SK-N-SH (cell line): Measurements from ENCODE around the gene PCBP4.

Experiments used
- EP300 ChIP-seq, 2 experiments: IDR thresholded peaks; 2 replicates each; pipeline versions ENCODE4 v1.4.0 to v1.6.1; 2012; ENCODE audit warnings: borderline replicate concordance in 1 of 2, low read depth in 1 of 2, low read length in 1 of 2
- EZH2phosphoT487 ChIP-seq: fragments of 200-600 bp; sonication (generic); IDR thresholded peaks from 2 replicates; pipeline ENCODE4 v1.6.1; 2017; ENCODE audit warnings: low read depth, mixed run types, mild to moderate bottlenecking, antibody characterized with exemption, moderate library complexity, borderline replicate concordance
- FOXM1 ChIP-seq: IDR thresholded peaks from 2 replicates; pipeline ENCODE4 v1.4.0; 2012; ENCODE audit warnings: low read depth, mild to moderate bottlenecking
- SMC3 ChIP-seq: IDR thresholded peaks from 2 replicates; pipeline ENCODE4 v1.6.1; 2012; ENCODE audit warnings: low read depth, low read length, improper control_type of control experiment
- TF ChIP-seq, protein P1 (sequence below): fragments of 200-600 bp; sonication (generic); IDR thresholded peaks from 2 replicates; pipeline ENCODE4 v1.6.1; 2017; ENCODE audit warnings: antibody characterized with exemption, mild to moderate bottlenecking, moderate library complexity

DNA sequence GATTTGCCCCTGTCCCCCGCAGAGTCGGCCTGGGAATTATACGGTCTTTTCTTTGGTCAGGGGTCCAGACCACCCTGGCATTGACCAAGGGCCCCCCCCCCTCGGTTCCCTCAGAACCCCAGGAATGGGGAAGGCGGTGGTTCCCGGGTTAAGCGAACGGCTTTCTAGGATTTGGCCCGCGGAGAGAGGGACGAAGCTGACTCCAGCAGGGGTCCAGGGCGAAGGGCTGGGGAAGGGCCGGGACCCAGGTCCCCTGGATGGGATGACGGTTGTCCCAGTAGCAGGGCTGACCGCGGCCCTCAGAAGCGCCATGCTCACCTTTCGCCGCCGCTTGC lies 25.8 kb downstream of the PCBP4 start:
- TF ChIP-seq FOXM1 (no peak), SMC3 (no peak), EZH2phosphoT487 (no peak), EP300 (IDR thresholded peaks at IDR 0.05; ENCODE audit: borderline replicate concordance in 1 of 2, low read depth in 1 of 2, low read length in 1 of 2) (no peak)
- TF ChIP-seq, protein P1, sequence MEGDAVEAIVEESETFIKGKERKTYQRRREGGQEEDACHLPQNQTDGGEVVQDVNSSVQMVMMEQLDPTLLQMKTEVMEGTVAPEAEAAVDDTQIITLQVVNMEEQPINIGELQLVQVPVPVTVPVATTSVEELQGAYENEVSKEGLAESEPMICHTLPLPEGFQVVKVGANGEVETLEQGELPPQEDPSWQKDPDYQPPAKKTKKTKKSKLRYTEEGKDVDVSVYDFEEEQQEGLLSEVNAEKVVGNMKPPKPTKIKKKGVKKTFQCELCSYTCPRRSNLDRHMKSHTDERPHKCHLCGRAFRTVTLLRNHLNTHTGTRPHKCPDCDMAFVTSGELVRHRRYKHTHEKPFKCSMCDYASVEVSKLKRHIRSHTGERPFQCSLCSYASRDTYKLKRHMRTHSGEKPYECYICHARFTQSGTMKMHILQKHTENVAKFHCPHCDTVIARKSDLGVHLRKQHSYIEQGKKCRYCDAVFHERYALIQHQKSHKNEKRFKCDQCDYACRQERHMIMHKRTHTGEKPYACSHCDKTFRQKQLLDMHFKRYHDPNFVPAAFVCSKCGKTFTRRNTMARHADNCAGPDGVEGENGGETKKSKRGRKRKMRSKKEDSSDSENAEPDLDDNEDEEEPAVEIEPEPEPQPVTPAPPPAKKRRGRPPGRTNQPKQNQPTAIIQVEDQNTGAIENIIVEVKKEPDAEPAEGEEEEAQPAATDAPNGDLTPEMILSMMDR = no peak
